Hindlimb muscle (tissue), 1 donor: ENCODE results near the gene HPCAL1. TPM values are rescaled to one million over a fixed set of nuclear protein-coding genes. Genes with fewer than 3 reads are reported as not detected.

ENCODE experiments used
- DNase-seq: peaks from one replicate; pipeline ENCODE4 v3.0.0-alpha.2; 2013
- polyA plus RNA-seq: library from polyadenylated mRNA; unstranded; fragments of 120-200 nt; gene quantifications from one replicate; pipeline ENCODE4 v1.2.1, GENCODE V29; 2013; ENCODE audit not compliant: insufficient read length

Gene HPCAL1
- polyA plus RNA-seq, 1 donor: 48.0 TPM

DNA sequence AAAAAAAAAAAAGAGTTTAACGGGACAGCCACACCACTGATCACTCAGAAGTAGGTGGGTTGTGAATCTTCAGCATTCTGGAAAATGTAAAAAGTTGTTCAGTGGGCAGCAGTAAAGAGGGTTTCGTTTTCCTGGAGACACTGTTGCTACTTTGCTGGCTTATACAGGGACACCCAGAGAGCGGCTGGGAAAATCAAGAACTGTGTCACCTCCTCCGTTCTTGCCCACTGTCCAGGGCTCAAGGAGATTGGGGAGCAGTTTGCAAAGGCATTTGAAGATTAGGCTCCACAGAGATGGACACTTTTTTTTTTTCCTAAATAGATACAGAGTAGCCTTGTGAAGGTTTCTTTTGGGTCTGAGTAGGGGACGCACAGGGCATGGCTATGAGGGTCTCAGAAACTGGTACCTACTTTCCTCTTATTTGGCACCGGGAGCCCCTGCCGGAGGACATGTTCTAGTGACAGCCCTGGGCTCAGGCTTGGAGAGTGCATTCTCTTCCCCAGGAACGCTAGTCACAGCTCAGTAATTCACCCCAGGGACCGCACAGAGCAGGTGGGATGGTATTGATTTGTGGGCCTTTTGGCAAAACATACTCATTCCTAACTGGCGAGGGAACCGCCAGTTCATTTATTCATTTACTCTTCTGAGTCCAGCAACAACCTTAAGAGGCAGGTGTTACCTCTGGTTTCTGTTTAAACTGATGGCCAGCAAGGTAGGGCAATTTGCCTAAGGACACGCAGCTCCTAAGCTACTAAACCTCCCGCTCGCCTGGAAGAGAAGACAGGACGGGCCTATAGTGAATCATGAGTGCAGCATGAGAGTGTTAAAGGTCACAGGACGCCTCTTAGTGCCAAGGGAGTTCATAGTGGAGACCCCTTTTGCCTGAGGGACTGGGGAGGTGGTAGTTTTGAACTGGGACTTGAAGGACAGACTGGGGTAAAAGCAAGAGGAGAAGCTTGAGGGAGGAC, 53.1 kb downstream of the HPCAL1 start:
- DNase-seq: no peak

DNA sequence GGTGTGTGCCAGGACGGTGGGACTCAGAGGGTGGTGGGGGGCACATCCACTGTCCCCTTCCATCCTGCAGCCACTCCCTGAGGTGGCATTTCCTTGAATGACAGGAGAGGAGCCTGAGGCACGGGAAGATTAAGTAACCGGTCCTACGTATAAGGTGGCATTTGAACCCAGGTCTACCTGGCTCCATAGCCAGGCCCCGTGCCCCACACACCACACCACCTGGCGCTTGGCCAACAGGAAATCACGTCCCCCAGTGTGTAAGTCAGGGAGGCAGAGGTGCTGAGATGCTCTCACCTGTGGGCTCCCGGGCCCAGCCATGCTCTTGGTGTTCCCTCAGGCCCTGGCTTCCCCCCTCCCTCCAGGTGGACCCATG, 53.7 kb downstream of the HPCAL1 start:
- DNase-seq: no peak

DNA sequence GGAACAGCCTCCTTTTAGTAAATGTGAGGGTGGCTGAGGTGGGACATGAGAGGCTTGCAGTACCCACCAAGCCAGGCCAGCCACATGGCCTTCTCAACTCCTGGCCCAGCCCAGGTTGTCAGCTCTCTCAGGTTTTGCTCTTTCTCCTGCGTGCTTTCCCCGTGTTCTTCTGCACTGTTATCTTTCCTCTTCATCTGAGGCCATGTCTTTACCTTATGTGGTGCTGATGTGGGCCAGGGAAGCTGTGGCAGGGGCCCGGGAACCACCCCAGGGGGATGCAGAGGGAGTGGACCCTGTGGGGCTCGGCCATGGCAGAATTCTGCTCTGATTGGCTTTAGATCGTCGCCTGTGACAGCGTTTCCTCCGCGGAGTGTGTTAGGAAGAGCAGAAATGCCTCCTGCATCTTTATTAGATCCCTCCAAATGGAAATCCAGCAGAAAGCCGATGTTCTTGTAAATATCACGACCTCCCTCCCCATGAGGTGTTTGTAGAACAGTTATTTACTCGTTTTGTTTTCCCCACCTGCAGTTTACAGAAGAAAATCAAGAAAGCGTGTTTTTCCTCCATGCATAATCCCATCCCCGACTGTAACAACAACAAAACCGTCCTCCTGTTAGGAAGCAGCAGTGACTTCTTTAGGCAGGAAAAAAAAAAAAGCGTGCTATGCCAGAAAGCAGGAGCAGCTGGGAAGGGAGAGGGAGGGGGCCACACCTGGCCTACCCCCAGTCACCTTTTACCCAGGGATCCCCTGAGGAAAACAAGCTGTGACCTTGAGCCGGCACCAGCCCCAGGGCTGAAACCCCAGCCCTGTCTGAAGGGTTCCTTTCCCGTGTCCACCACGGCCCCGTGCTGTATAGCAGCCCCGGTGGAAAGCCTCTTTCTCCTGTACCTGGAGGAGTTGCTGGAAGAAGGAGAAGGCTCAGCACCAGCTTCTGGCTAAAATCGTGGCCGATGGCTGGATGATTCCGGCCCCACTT, 54.8 kb downstream of the HPCAL1 start:
- no peak for DNase-seq

DNA sequence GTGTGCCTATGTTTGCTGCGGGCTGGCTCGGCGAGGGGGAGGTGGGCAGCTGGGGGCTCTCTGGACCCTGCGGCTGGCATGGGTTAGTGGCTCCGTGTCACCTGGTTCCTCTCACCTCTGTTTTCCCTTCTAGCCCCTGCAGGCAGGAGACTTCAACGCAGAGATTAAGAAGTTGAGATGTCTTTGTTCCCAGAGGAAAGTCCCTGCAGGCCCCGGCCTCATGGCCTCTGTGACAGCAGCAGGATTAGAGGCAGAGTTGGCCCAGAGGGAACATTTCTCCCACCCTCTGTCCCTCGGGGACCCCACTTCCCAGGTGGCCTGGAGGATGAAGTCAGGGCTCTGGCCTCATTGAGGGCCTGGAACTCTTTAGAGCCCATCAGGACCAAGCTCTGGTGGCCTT, 56.5 kb downstream of the HPCAL1 start:
- no peak for DNase-seq

DNA sequence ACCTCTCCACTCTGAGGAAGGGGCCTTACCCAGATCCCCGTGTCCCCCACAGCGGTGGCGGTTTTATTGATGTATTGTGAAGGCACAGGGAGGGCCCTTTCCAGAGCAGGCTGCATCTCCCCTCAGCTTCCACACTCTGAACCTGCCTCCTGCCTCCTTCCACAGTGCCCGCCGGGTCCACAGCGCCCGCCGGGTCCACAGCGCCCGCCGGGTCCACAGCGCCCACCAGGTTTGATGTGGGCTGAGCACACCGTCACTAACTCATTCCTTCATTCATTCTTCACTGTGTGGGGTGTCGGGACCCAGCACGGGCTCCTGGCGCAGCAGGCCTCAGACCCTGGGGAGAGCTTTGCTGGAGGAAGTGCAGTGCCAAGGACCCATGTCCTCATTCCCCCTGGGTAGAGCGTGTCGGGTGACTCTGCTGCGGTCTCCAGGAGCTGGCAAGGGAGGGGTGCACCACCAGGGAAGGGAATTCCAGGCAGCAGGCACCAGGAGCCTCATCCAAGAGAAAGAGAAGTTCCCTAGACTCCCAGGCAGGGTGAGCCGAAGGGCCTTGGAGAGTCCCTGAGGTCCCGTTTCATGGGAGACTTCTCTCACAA, 57.1 kb downstream of the HPCAL1 start:
- no peak for DNase-seq

DNA sequence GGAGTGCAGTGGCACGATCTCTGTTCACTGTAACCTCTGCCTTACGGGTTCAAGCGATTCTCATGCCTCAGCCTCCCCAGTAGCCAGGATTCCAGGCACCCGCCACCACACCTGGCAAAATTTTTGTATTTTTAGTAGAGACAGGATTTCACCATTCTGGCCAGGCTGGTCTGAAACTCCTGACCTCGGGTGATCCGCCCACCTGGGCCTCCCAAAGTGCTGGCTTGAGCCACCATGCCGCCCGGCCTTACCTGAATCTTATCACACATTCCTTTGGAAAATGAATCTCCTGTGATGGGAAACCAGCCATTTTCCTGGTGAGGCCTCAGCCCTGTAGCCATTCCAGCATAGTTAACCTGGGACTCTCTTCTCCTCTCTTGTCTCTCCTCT, 57.8 kb downstream of the HPCAL1 start:
- DNase-seq: no peak

DNA sequence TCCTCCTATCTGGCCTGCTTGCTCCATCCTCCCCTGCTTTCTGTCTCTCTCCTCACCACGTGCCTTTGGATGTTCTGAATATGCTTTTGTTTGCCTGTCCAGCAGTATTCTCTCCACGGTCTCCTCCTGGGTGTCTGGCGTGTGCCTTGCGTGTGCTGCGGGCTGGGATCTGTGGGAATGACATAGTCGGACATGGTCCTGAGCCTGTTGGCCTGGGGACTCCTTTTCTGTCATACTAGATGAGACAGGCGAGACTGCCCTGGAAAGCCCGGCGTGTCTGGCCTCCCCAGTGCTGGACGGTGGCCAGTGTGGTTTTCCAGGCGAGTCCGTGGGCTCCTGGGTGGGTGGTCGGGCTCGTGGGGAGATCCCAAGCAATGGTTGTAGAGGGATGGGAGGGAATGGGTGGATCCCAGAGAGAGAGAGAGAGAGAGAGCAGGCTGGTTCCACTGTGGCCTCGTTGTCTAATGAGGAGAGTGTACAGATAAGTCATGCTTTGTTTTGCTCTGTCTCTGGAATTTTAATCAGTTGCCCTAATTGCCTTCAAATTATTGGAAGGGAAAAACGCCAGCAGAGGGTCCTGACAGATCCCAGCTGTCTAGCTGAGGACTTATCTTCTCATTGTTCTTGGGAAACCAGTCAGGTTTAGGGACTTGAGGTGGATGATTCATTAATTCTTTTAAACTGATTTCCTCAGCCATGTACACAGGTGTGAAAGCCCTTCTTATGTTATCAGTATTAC, 58.3 kb downstream of the HPCAL1 start:
- no peak for DNase-seq

DNA sequence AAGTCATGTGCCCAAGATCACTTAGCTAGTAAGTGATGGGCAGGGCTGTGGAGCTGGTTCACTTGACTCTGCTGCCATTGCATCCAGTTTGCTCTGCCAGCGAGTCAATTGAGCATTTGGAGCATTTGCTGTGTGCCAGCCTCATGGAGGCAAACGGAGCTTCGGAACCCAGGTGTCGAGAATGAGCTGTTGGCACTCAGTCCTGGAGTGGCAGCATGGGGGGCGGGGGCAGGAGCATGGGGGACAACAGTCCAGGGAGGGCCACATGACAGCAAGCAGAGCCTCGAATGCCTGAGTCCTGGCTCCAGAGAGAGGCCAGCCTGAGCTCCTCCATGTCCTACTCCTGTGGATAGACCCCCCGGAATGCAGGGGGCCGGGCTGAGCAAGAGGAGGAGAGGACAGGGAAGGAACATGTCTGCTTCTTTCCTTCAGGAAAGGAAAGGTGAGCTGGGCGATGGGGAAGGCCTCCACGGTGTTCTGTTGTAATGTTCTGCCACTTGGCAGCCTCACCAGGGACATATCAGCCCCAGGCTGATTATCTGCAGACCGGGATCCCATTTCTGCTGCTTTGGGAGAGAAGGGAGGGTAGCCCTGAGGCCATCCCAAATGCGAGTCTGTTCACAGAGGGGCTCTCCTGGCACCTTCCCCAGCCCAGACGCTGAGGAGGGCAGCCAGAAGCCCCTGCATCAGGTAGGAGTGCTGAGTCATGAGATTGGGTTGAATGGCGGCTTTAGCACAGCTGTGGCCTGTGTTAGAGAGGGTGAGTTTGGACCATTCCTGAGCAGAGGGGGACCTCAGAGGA, 59.6 kb downstream of the HPCAL1 start:
- DNase-seq: no peak

DNA sequence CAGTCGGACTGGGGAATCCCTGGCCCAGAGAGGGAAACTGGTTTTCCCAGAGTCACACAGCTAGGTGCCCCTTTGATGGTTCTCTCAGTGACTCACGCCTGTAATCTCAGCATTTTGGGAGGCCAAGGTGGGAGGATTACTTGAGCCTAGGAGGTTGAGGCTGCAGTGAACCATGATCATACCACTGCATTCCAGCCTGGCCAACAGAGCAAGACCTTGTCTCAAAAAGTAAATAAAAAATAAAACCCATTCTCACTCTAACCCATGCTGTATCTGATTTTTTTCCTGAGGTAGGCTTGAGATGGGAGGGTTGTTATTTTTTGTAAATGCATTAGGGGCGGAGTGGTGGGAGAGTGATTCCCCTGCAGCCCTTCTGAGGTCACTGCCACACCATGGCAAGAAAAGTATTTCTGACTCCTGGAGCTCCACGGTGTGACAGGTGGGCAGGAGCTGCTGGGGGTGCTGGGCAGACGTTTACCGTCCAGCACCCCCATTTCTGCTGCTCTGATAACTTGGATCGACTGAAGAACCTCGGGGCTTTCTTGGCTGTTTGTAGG, 60.3 kb downstream of the HPCAL1 start:
- DNase-seq: no peak

DNA sequence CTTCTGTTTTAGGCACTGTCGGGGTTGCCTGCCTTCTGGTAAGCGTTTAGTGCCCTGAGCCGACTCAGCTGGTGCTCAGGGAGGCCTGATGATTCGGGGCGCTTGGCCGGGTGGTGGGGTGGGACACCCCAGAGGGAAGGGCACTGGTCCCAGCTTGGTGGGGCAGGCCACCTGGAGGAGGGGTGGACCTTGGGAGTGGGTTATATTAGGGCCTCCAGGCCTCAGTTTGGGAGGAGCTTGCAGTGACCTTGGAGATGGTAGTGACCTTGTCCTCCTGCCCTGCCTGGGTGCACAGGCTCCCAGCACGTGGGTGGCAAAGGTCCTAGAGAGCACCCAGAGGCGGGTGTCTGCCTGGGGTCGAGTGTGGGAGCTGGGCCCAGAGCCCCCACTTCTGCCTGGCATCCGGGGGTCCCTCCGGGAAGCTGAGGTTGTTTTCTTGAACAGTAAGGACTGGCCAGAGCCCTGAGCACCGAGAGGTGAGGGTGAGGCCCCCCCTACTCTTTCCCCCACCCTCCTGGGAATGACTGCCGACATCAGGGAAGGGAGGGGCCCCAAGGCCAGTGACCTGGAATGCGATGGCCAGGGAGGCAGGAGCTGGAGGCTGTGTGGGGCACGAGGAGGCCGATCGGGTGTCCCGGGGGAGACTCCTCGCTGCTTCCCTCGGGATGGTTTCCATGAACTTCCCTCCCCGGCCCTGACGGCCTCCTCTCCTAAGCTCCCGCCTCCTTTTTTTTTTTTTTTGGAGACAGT, 61.3 kb downstream of the HPCAL1 start:
- DNase-seq: no peak

DNA sequence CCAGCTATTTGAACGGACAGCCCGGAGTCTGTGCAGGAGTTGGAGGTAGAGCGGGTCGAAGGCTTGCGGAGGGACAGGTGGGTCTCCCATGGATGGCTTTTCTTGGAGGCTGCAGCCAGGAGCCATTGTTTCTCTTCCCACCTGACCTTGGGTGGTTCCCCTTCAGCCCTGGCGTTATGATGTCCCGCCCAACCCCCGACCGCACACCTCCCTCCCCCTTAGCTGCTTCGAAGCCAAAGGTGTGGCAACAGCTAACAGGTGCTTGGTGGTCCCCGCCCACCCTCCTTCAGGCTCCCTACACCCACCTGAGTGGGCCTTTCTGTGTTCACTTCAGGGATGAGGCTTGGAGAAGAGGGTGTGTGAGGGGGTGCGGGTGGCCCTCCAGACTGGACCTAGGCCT, 62.7 kb downstream of the HPCAL1 start:
- no peak for DNase-seq

DNA sequence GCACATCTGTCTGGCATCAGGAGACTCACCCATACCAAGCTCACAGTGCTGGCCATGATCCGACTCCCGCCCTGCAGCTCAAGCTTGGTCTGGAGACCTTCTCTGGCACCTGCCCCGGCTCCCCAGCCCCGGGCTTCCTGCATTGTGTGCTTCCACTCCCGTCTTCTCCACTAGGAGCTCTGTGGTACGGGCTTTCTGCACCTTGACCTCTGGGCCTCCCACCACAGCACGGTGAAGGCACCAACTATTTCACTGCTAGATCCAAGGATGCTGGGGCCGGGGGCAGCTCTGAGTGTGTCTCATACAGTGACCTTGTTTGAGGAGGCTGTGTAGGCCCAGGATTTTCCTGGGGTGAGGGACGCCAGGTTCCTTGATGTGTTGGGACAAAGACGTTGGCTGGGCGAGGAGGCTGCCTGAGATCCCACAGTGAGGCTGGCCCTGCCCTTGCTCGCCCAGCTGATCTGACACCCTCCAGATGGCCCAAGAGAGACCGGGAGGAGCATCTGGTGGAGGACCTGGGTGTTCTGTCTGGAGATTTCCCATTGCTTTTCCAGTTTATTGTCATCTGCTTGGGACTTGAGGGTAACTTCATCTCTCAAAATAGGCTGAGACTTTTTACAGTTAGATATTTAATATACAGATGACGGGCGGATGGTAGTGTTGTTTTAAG, 64.0 kb downstream of the HPCAL1 start:
- DNase-seq: no peak

DNA sequence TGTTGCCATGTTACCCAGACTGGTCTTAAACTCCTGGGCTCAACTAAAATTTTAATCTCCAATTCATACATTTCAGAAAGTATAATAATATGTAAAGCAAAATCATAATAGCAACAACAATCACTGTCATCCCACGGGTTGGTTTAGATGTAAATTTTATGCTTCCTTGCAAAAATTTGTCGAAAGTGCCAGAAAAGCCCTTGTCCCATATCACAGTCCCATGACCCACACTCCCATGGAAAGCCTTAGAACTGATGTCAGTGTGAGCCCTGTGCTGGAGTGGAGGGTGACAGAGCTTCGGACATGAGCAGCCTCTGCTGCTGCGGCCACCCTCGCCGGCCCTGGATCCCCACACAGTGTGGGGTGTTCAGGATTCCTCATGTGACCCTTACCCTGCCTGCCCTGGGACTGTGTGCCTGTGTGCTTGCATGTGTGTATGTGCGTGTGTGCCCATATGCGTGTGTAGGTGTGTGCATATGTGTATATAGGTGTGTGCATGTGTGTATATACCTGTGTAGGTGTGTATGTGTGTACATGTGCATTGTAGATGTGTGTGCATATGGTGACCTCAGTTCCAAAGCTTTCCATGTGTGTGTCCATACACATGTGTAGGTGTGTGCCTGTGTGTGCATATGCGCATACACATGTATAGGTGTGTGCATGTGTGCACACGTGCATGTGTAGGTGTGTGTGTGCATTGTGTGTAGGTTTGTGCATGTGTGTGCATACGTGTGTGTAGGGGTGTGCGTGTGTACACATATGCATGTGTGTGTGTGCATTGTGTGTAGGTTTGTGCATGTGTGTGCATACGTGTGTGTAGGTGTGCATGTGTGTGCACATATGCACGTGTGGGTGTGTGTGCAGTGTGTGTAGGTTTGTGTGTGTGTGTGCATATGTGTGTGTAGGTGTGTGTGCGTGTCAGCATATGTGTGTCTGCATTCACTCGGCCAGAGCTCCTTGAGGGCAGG, 65.1 kb downstream of the HPCAL1 start:
- no peak for DNase-seq

DNA sequence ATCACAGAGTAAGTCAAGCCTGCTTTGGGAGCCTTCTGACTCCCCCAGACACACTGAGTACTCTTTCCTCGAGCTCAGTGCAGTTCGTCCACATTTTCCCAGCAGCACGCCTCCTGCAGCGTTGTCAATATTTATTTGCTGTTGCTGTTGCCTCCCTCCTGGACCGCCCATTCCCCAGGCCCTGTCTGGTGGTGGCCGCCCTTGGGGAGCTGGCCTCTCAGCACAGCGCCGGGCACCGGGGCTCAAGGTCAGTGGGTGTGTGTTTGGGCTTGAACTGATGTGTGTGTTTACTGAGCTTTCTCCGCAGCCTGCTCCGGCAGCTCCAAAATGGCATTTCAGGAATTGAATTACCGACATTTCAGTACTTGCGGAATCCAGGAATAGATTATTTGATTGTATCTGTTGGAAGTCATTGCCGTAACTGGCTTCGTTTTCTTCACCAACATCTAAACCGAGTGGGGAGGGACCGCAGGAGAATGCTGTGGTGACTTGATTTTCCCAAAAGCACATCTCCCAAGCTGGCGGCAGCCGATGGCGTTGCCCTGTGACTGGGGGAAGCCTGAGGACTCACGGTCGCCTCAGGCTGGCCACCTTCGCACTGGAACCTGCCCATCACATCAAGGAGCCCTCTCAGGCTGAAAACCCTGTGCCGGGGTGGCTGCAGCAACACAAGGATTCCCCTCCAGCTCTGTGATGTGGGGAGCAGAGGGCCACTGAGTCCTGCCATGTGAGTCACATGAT, 66.0 kb downstream of the HPCAL1 start:
- no peak for DNase-seq

DNA sequence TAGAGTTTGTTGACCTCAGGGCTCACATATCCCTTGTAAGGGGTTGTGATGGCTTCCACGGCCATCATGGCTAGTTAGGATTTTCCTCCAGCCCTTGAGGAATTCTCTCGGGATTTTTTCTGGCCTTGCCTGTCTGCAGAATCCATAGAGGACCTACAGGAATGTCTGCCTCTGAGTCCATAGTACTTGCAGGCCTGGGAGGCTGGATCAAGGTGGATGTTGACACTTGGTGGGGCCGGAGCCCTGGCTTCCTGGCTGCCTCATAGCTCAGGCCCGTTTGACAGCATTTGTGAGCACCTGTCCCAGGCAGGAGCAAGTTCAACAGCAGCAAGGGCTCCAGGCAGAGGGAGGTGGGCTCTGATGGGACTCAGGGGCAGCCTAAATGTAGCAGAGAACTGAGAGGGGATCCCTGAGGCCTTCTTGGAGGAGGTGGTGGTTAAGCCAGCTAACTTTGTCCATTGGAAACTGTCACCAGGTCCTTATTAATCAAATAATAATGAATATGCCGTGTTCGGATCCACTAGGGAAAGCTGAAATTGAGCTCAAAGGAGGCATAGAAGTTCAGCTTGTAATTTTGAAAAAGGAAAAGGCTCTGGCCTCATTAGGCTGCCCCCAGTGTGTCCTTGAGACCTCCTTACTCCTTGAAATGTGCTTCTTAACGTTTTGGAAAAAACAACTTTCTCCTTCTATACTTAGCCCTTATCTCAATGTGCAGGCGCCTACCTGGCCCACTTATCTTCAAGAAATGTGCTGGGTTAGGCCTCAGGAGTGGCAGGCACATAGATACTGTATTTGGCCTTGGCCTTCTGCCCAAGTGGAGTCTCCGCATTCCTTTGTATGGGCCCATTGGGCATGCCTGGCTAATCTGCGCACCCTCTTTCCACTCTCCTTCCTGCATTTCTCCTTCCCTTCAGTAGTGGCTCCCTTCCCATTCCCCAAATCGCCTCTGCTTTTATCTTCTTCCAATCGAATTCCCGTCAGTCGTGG, 66.9 kb downstream of the HPCAL1 start:
- no peak for DNase-seq

DNA sequence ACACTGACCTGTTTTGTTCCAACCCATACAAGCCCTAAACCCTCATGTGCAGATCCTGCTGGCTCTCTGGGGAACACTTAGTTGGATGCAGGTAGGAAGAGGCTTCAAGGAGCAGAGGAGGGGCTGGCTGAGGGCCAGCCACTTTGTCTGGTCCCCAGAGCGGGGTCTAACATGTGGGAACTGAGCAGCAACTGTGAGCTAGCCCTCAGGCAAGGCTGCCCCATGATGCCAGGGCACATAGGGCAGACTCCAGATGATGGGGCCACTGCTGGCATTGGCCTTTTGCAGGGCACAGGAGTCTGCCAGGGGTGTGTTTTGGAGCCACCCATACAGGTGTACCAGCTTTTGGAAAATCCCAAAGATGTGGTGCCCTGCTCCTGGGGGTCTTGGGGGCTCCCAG, 67.7 kb downstream of the HPCAL1 start:
- DNase-seq: no peak
